Fibroblast of skin of back (primary cell): ENCODE data around the gene FAM47E.
"Not testable (repeated sequence)": the region's sequence is repeated elsewhere in the genome, so short reads cannot be mapped to it uniquely, and the experiment has no call there.

ENCODE experiments used
- DNase-seq: peaks from one replicate; pipeline ENCODE4 v3.0.0-alpha.2; 2013

FAM47E gene

GRCh38 chr4:76226418-76226817 is 25.1 kb upstream of the FAM47E start:
- no peak for DNase-seq

- no peak for DNase-seq
Measured at GRCh38 chr4:76232681-76233080, 18.8 kb upstream of the FAM47E start.

GRCh38 chr4:76233083-76233482 is 18.4 kb upstream of the FAM47E start:
- DNase-seq: no peak

GRCh38 chr4:76233529-76233928 is 18.0 kb upstream of the FAM47E start:
- DNase-seq: no peak

GRCh38 chr4:76233967-76234678 is 17.4 kb upstream of the FAM47E start:
- no peak for DNase-seq

GRCh38 chr4:76234679-76235044 is 16.9 kb upstream of the FAM47E start:
- no peak for DNase-seq

GRCh38 chr4:76235407-76235806 is 16.1 kb upstream of the FAM47E start:
- no peak for DNase-seq

- DNase-seq: no peak
Measured at GRCh38 chr4:76235915-76236314, 15.6 kb upstream of the FAM47E start.

GRCh38 chr4:76238236-76238635 is 13.3 kb upstream of the FAM47E start:
- no peak for DNase-seq

- no peak for DNase-seq
Measured at GRCh38 chr4:76238701-76239100, 12.8 kb upstream of the FAM47E start.

GRCh38 chr4:76240236-76240635 is 11.3 kb upstream of the FAM47E start:
- DNase-seq: no peak

GRCh38 chr4:76243877-76244276 is 7.6 kb upstream of the FAM47E start:
- not testable (repeated sequence) for DNase-seq

GRCh38 chr4:76246025-76246424 is 5.5 kb upstream of the FAM47E start:
- no peak for DNase-seq

GRCh38 chr4:76246852-76247251 is 4.7 kb upstream of the FAM47E start:
- no peak for DNase-seq

GRCh38 chr4:76250962-76251361 is 559 bp upstream of the FAM47E start:
- DNase-seq: no peak

- DNase-seq: no peak
Measured at GRCh38 chr4:76252271-76252653, 741 bp downstream of the FAM47E start.

GRCh38 chr4:76253511-76253910 is 2.0 kb downstream of the FAM47E start:
- no peak for DNase-seq

GRCh38 chr4:76256032-76256431 is 4.5 kb downstream of the FAM47E start:
- no peak for DNase-seq

GRCh38 chr4:76256968-76257367 is 5.4 kb downstream of the FAM47E start:
- no peak for DNase-seq

GRCh38 chr4:76257824-76258223 is 6.3 kb downstream of the FAM47E start:
- DNase-seq: no peak

- DNase-seq: no peak
Measured at GRCh38 chr4:76260571-76260970, 9.1 kb downstream of the FAM47E start.

GRCh38 chr4:76265631-76266218 is 14.2 kb downstream of the FAM47E start:
- no peak for DNase-seq

GRCh38 chr4:76266627-76267026 is 15.1 kb downstream of the FAM47E start:
- no peak for DNase-seq

- no peak for DNase-seq
Measured at GRCh38 chr4:76267811-76268210, 16.3 kb downstream of the FAM47E start.
